ENCODE results near the gene CTNNA3. TPM values are rescaled to one million over a fixed set of nuclear protein-coding genes. Genes with fewer than 3 reads are reported as not detected.
"Not testable (repeated sequence)": the region's sequence is repeated elsewhere in the genome, so short reads cannot be mapped to it uniquely, and the experiment has no call there.

CTNNA3 gene
- total RNA-seq, 1 experiment from 2014 or later, result not detected

- CTCF ChIA-PET, result no interaction called here
- intact Hi-C loops (cut with micrococcal nuclease; ENCODE audit: unreplicated experiment), result no loop called here
- BruUV-seq (replicated peaks), result no TSS peak
- Mint-ChIP-seq H3K4me1 (ENCODE audit: low read depth, unreplicated experiment) (no peaks in the 10 kb centered on the region), H3K4me3 (ENCODE audit: low read depth, unreplicated experiment) (no peak overlapping the region), H3K36me3 (ENCODE audit: insufficient read depth, unreplicated experiment) (no peaks in the 10 kb centered on the region), H3K9me3 (ENCODE audit: low read depth, unreplicated experiment) (peaks cover 15% of the 10 kb centered on the region), H3K27me3 (ENCODE audit: unreplicated experiment) (no peaks in the 10 kb centered on the region), H3K27ac (ENCODE audit: unreplicated experiment) (no peak overlapping the region)
- no peak for DNase-seq
- no peak for TF ChIP-seq CTCF (IDR thresholded peaks at IDR 0.05; ENCODE audit: unreplicated experiment)
Measured at GRCh38 chr10:66336791-66337190, 1359.2 kb downstream of the CTNNA3 start.

GRCh38 chr10:66335753-66336152 is 1360.2 kb downstream of the CTNNA3 start:
- intact Hi-C loops (cut with micrococcal nuclease; ENCODE audit: unreplicated experiment); BruUV-seq (replicated peaks); CTCF ChIA-PET; DNase-seq; H3K36me3 Mint-ChIP-seq (ENCODE audit: insufficient read depth, unreplicated experiment); H3K27me3 Mint-ChIP-seq (ENCODE audit: unreplicated experiment); H3K4me3 Mint-ChIP-seq (ENCODE audit: low read depth, unreplicated experiment); H3K27ac Mint-ChIP-seq (ENCODE audit: unreplicated experiment); H3K4me1 Mint-ChIP-seq (ENCODE audit: low read depth, unreplicated experiment): not testable (repeated sequence)
- peaks cover 15% of the 10 kb centered on the region for H3K9me3 Mint-ChIP-seq (ENCODE audit: low read depth, unreplicated experiment)

GRCh38 chr10:66329147-66329546 is 1366.8 kb downstream of the CTNNA3 start:
- H3K4me3 Mint-ChIP-seq (ENCODE audit: low read depth, unreplicated experiment), result no peak overlapping the region
- H3K27ac Mint-ChIP-seq (ENCODE audit: unreplicated experiment), result no peak overlapping the region
- CTCF ChIA-PET, result interaction anchor here (0.5 to 0.7 kb wide), 2 partner anchors 567 to 955 kb away, joined by 3 read pairs; no protein-coding TSS in a partner anchor
- H3K9me3 Mint-ChIP-seq (ENCODE audit: low read depth, unreplicated experiment), result peaks cover 7% of the 10 kb centered on the region
- no peak for TF ChIP-seq CTCF (IDR thresholded peaks at IDR 0.05; ENCODE audit: unreplicated experiment)
- H3K36me3 Mint-ChIP-seq (ENCODE audit: insufficient read depth, unreplicated experiment), result no peaks in the 10 kb centered on the region
- no peak for DNase-seq
- no peaks in the 10 kb centered on the region for H3K27me3 Mint-ChIP-seq (ENCODE audit: unreplicated experiment)
- H3K4me1 Mint-ChIP-seq (ENCODE audit: low read depth, unreplicated experiment), result no peaks in the 10 kb centered on the region
- intact Hi-C loops (cut with micrococcal nuclease; ENCODE audit: unreplicated experiment), result no loop called here
- BruUV-seq (replicated peaks), result no TSS peak

- intact Hi-C loops (cut with micrococcal nuclease; ENCODE audit: unreplicated experiment), result no loop called here
Measured at GRCh38 chr10:66326876-66327275, 1369.1 kb downstream of the CTNNA3 start.

More at GRCh38 chr10:66326876-66327275, 1369.1 kb downstream of the CTNNA3 start:
- CTCF ChIA-PET, result no interaction called here
- no peak overlapping the region for H3K4me3 Mint-ChIP-seq (ENCODE audit: low read depth, unreplicated experiment)
- TF ChIP-seq CTCF (IDR thresholded peaks at IDR 0.05; ENCODE audit: unreplicated experiment), result no peak
- H3K27me3 Mint-ChIP-seq (ENCODE audit: unreplicated experiment), result no peaks in the 10 kb centered on the region
- BruUV-seq (replicated peaks), result no TSS peak
- no peak for DNase-seq
- no peaks in the 10 kb centered on the region for H3K36me3 Mint-ChIP-seq (ENCODE audit: insufficient read depth, unreplicated experiment)
- H3K27ac Mint-ChIP-seq (ENCODE audit: unreplicated experiment), result no peak overlapping the region
- H3K4me1 Mint-ChIP-seq (ENCODE audit: low read depth, unreplicated experiment), result peaks cover 9% of the 10 kb centered on the region
- peaks cover 2% of the 10 kb centered on the region for H3K9me3 Mint-ChIP-seq (ENCODE audit: low read depth, unreplicated experiment)
